HEK293T (cell line): ENCODE data around the gene TMEM151B.
A peak's percentile ranks its signal among the peaks of the same experiment; 100 is the strongest.
"Not testable (repeated sequence)": the region's sequence is repeated elsewhere in the genome, so short reads cannot be mapped to it uniquely, and the experiment has no call there.

Experiments
- CTCF ChIA-PET: fragments of 350-600 bp; formaldehyde crosslinking; extraction: SDS; loops from one replicate; lab custom pipeline; 2021; ENCODE audit warnings: antibody characterized with exemption, inconsistent platforms; lab: Yijun Ruan, JAX
- POLR2A ChIA-PET: fragments of 350-600 bp; formaldehyde crosslinking; extraction: SDS; loops from one replicate; lab custom pipeline; 2020; ENCODE audit warnings: antibody characterized with exemption, inconsistent platforms; lab: Yijun Ruan, JAX
- DNase-seq: peaks from one replicate; pipeline ENCODE4 v3.0.0; 2012; ENCODE audit warnings: mixed read lengths; ENCODE audit errors: extremely low spot score
- ARNT ChIP-seq: fragments of 450-650 bp; IDR thresholded peaks from 2 replicates; pipeline ENCODE4 v1.6.1; 2017; ENCODE audit warnings: mild to moderate bottlenecking
- BHLHE40 ChIP-seq: fragments of 450-650 bp; IDR thresholded peaks from 2 replicates; pipeline ENCODE4 v1.6.1; 2016; ENCODE audit warnings: mild to moderate bottlenecking, moderate library complexity, borderline replicate concordance
- CTBP1 ChIP-seq: fragments of 450-650 bp; IDR thresholded peaks from 2 replicates; pipeline ENCODE4 v1.6.1; 2016; ENCODE audit warnings: borderline replicate concordance
- ELF4 ChIP-seq: fragments of 450-650 bp; IDR thresholded peaks from 2 replicates; pipeline ENCODE4 v1.6.1; 2017; ENCODE audit warnings: antibody characterized with exemption
- FOXA1 ChIP-seq: fragments of 450-650 bp; IDR thresholded peaks from 2 replicates; pipeline ENCODE4 v1.6.1; 2016; ENCODE audit warnings: mild to moderate bottlenecking
- FOXK2 ChIP-seq: fragments of 450-650 bp; IDR thresholded peaks from 2 replicates; pipeline ENCODE4 v1.6.1; 2016; ENCODE audit warnings: mild to moderate bottlenecking
- FOXM1 ChIP-seq: fragments of 450-650 bp; IDR thresholded peaks from 2 replicates; pipeline ENCODE4 v1.6.1; 2017; ENCODE audit warnings: mild to moderate bottlenecking, borderline replicate concordance
- HDGF ChIP-seq: fragments of 450-650 bp; IDR thresholded peaks from 2 replicates; pipeline ENCODE4 v1.6.1; 2017; ENCODE audit warnings: antibody characterized with exemption, borderline replicate concordance
- L3MBTL2 ChIP-seq: fragments of 450-650 bp; conservative IDR thresholded peaks from 2 replicates; pipeline ENCODE4 v1.6.1; 2016; ENCODE audit warnings: mild to moderate bottlenecking
- LEF1 ChIP-seq: fragments of 450-650 bp; IDR thresholded peaks from 2 replicates; pipeline ENCODE4 v1.6.1; 2017; ENCODE audit warnings: mild to moderate bottlenecking, borderline replicate concordance
- NFRKB ChIP-seq: fragments of 450-650 bp; IDR thresholded peaks from 2 replicates; pipeline ENCODE4 v1.6.1; 2016; ENCODE audit warnings: mild to moderate bottlenecking, moderate library complexity
- PKNOX1 ChIP-seq: fragments of 450-650 bp; IDR thresholded peaks from 2 replicates; pipeline ENCODE4 v1.6.1; 2016
- SP1 ChIP-seq: fragments of 450-650 bp; IDR thresholded peaks from 2 replicates; pipeline ENCODE4 v1.6.1; 2017
- SUZ12 ChIP-seq: fragments of 450-650 bp; IDR thresholded peaks from 2 replicates; pipeline ENCODE4 v1.6.1; 2016; ENCODE audit warnings: mild to moderate bottlenecking
- TARDBP ChIP-seq: fragments of 450-650 bp; IDR thresholded peaks from 2 replicates; pipeline ENCODE4 v1.6.1; 2016
- ZNF384 ChIP-seq: fragments of 450-650 bp; IDR thresholded peaks from 2 replicates; pipeline ENCODE4 v1.6.1; 2016

Gene TMEM151B

GRCh38 chr6:44230034-44230675 lies 40.1 kb upstream of the TMEM151B start:
- POLR2A ChIA-PET: interaction anchor here (1.6 kb wide), 1 partner anchor 11 kb away, joined by 4 read pairs; no protein-coding TSS in a partner anchor
- CTCF ChIA-PET: no interaction called here
- DNase-seq: no peak
- TF ChIP-seq FOXK2 (no peak), ZNF384 (no peak), CTBP1 (no peak), FOXM1 (no peak), FOXA1 (no peak), BHLHE40 (no peak), SUZ12 (no peak), NFRKB (no peak), LEF1 (no peak), ELF4 (no peak), ARNT (no peak), HDGF (no peak), L3MBTL2 (no peak), TARDBP (no peak), SP1 (no peak), PKNOX1 (no peak)

- DNase-seq, POLR2A ChIA-PET, CTCF ChIA-PET: not testable (repeated sequence)
These were observed 38.8 kb upstream of the TMEM151B start for GRCh38 chr6:44231426-44231825.

GRCh38 chr6:44232676-44233566 lies 37.3 kb upstream of the TMEM151B start:
- DNase-seq: no peak
- POLR2A ChIA-PET: interaction anchor here (1.1 to 5.6 kb wide), 2 partner anchors 14 to 60 kb away, joined by 3 to 49 read pairs; partner anchors contain the start of gene HSP90AB1
- CTCF ChIA-PET: no interaction called here
- TF ChIP-seq LEF1 (no peak), NFRKB (no peak), ZNF384 (no peak), ARNT (no peak), PKNOX1 (no peak), BHLHE40 (no peak), FOXM1 (no peak), FOXA1 (no peak), TARDBP (no peak), FOXK2 (no peak), SP1 (no peak), L3MBTL2 (no peak), HDGF (no peak), ELF4 (no peak), SUZ12 (no peak), CTBP1 (no peak)

- POLR2A ChIA-PET: interaction anchor here (1.1 to 5.6 kb wide), 2 partner anchors 13 to 61 kb away, joined by 3 to 49 read pairs; partner anchors contain the start of gene HSP90AB1
- DNase-seq: no peak
- CTCF ChIA-PET: interaction anchor here (0.8 to 3.2 kb wide), 5 partner anchors 9 to 123 kb away, joined by 3 to 15 read pairs (median 8); partner anchors contain the start of gene SLC29A1
- TF ChIP-seq CTBP1: no peak
- TF ChIP-seq SUZ12: no peak
- TF ChIP-seq TARDBP: no peak
- no peak for TF ChIP-seq BHLHE40
- no peak for TF ChIP-seq ZNF384
- TF ChIP-seq FOXK2: no peak
- TF ChIP-seq ARNT: no peak
- TF ChIP-seq PKNOX1: no peak
- TF ChIP-seq LEF1: no peak
- no peak for TF ChIP-seq SP1
- TF ChIP-seq FOXM1: no peak
- TF ChIP-seq ELF4: no peak
- no peak for TF ChIP-seq L3MBTL2
These were observed 36.6 kb upstream of the TMEM151B start for GRCh38 chr6:44233567-44234100.

- POLR2A ChIA-PET: interaction anchor here (1.0 to 5.6 kb wide), 5 partner anchors 9 to 61 kb away, joined by 3 to 49 read pairs (median 3); partner anchors contain the start of genes HSP90AB1 and SLC29A1
- CTCF ChIA-PET: interaction anchor here (0.6 to 3.2 kb wide), 13 partner anchors 8 to 123 kb away, joined by 3 to 15 read pairs (median 4); partner anchors contain the start of gene SLC29A1
- no peak for TF ChIP-seq FOXK2
- no peak for TF ChIP-seq BHLHE40
- TF ChIP-seq SP1: no peak
- TF ChIP-seq PKNOX1: no peak
- TF ChIP-seq FOXA1: no peak
- no peak for TF ChIP-seq CTBP1
- DNase-seq: peak; percentile 64
These were observed 35.9 kb upstream of the TMEM151B start for GRCh38 chr6:44234101-44235025.
